B cell (primary cell): ENCODE data around the gene MS4A12. TPM values are rescaled to one million over a fixed set of nuclear protein-coding genes. Genes with fewer than 3 reads are reported as not detected.

Experiments
- ATAC-seq: fragments of 200-7000 bp; cut with Tn5 transposase; one replicate; pipeline ENCODE4 v1.10.0; 2021; ENCODE audit warnings: low read depth, mild to moderate bottlenecking, moderate number of reproducible peaks, moderate library complexity
- CTCF ChIA-PET: fragments of 350-600 bp; sonication (Branson Sonifier 250); formaldehyde crosslinking; loops from one replicate; lab custom pipeline; 2021; ENCODE audit warnings: antibody characterized with exemption, inconsistent platforms; lab: Charles Lee
- POLR2A ChIA-PET: fragments of 350-600 bp; sonication (Branson Sonifier 250); formaldehyde crosslinking; loops from one replicate; lab custom pipeline; 2021; ENCODE audit warnings: antibody characterized with exemption; lab: Charles Lee
- DNase-seq: peaks from one replicate; pipeline ENCODE4 v3.0.0; 2013
- H2AFZ ChIP-seq: 2 replicates; pipeline ENCODE4 v1.6.1; 2012; ENCODE audit warnings: mild to moderate bottlenecking, low read depth, low read length; ENCODE audit not compliant: insufficient read depth, poor library complexity, severe bottlenecking
- H3K27ac ChIP-seq, 2 donors: 1 replicate in 1 of 2; 2 replicates in 1 of 2; pipeline ENCODE4 v1.5.1; 2012 to 2013; ENCODE audit warnings: low read length in 2 of 2, mild to moderate bottlenecking in 2 of 2, moderate library complexity in 1 of 2
- H3K27me3 ChIP-seq, 4 experiments: fragments of 200-600 bp in 1 of 4; sonication (generic) in 1 of 4; replicated peaks in 1 of 4; 1 replicate in 2 of 4; 2 replicates in 2 of 4; pipeline versions ENCODE4 v1.6.1 to v1.7.0; 2013 to 2016; ENCODE audit warnings: low read length in 3 of 4, mild to moderate bottlenecking in 2 of 4, mixed read lengths in 1 of 4, moderate library complexity in 1 of 4; ENCODE audit not compliant: insufficient read depth in 4 of 4, control insufficient read depth in 3 of 4; ENCODE audit errors: control extremely low read depth in 1 of 4
- H3K36me3 ChIP-seq, 2 experiments: replicated peaks in 1 of 2; 1 replicate in 1 of 2; 2 replicates in 1 of 2; pipeline versions ENCODE4 v1.6.1 to v1.7.1; 2013; ENCODE audit warnings: low read length in 1 of 2; ENCODE audit not compliant: insufficient read depth in 2 of 2, control insufficient read depth in 1 of 2; ENCODE audit errors: control extremely low read depth in 1 of 2, extremely low read depth in 1 of 2
- H3K4me1 ChIP-seq, 2 donors: fragments of 200-600 bp in 1 of 2; sonication (generic) in 1 of 2; 1 replicate in 1 of 2; 2 replicates in 1 of 2; pipeline versions ENCODE4 v1.5.1 to v1.6.1; 2013 to 2017; ENCODE audit warnings: low read length in 2 of 2; ENCODE audit not compliant: control insufficient read depth in 2 of 2, insufficient read depth in 2 of 2
- H3K4me2 ChIP-seq: replicated peaks from 2 replicates; pipeline ENCODE3; 2012; ENCODE audit warnings: mild to moderate bottlenecking, low read depth, low read length; ENCODE audit not compliant: poor library complexity, severe bottlenecking
- H3K4me3 ChIP-seq, 5 experiments: fragments of 200-600 bp in 1 of 5; sonication (generic) in 1 of 5; 1 replicate in 3 of 5; 2 replicates in 2 of 5; pipeline versions ENCODE4 v1.5.1 to v1.7.0; 2011 to 2016; ENCODE audit warnings: low read length in 4 of 5, mild to moderate bottlenecking in 4 of 5, low read depth in 2 of 5, control low read depth in 1 of 5, moderate library complexity in 1 of 5; ENCODE audit not compliant: insufficient read depth in 1 of 5; ENCODE audit errors: control extremely low read depth in 1 of 5, extremely low read depth in 1 of 5
- H3K79me2 ChIP-seq: fragments of 200-600 bp; sonication (generic); one replicate; pipeline ENCODE4 v1.6.0; 2016; ENCODE audit warnings: low read length; ENCODE audit not compliant: control insufficient read depth, insufficient read depth
- H3K9ac ChIP-seq: fragments of 200-600 bp; sonication (generic); 2 replicates; pipeline ENCODE4 v1.6.1; 2017; ENCODE audit warnings: mild to moderate bottlenecking, low read length, moderate library complexity
- H3K9me3 ChIP-seq, 3 donors: one replicate each; pipeline versions ENCODE4 v1.6.1 to v1.7.1; 2013; ENCODE audit warnings: low read length in 2 of 3; ENCODE audit not compliant: control insufficient read depth in 2 of 3, insufficient read depth in 1 of 3; ENCODE audit errors: control extremely low read depth in 1 of 3
- H4K20me1 ChIP-seq: 2 replicates; pipeline ENCODE4 v1.6.0; 2012; ENCODE audit warnings: mild to moderate bottlenecking, low read length; ENCODE audit not compliant: insufficient read depth, control insufficient read depth, poor library complexity, severe bottlenecking
- H3K27ac Mint-ChIP-seq: one replicate; pipeline ENCODE4 v1.8.0; 2021; ENCODE audit warnings: mixed read lengths
- H3K27me3 Mint-ChIP-seq: one replicate; pipeline ENCODE4 v1.8.0; 2021; ENCODE audit warnings: mixed read lengths
- H3K4me1 Mint-ChIP-seq: one replicate; pipeline ENCODE4 v1.8.0; 2021; ENCODE audit warnings: mixed read lengths
- H3K4me3 Mint-ChIP-seq: one replicate; pipeline ENCODE4 v1.8.0; 2021; ENCODE audit warnings: mixed read lengths
- H3K9me3 Mint-ChIP-seq: one replicate; pipeline ENCODE4 v1.8.0; 2022; ENCODE audit warnings: mixed read lengths; ENCODE audit not compliant: insufficient read depth
- EZH2 ChIP-seq: IDR thresholded peaks from 2 replicates; pipeline ENCODE4 v1.6.1; 2012; ENCODE audit warnings: borderline replicate concordance, low read depth, mild to moderate bottlenecking, moderate library complexity, low read length; ENCODE audit not compliant: insufficient read depth, poor library complexity, severe bottlenecking
- WGBS: methylation state at CpG from one replicate; pipeline ENCODE4 v1.1.5; 2013; ENCODE audit warnings: missing lambda C conversion rate; ENCODE audit not compliant: insufficient coverage; 5-methylcytosine and 5-hydroxymethylcytosine counted together
- intact Hi-C: fragments of 100-400 bp; cut with micrococcal nuclease; formaldehyde crosslinking; loops from one replicate; pipeline ENCODE4 v1.10.0; 2022
- polyA plus RNA-seq: library from polyadenylated mRNA; depleted of rRNA; stranded (reverse); fragments of >200 nt; gene quantifications from 2 replicates; pipeline ENCODE4 v1.2.3, GENCODE V29; 2012
- total RNA-seq, 2 donors: library from RNA; stranded (reverse); fragments of 120-200 nt in 1 of 2; gene quantifications; 1 replicate in 1 of 2; 2 replicates in 1 of 2; pipeline versions ENCODE4 v1.2.3 to v1.2.4, GENCODE V29; 2013 to 2022
- TF ChIP-seq, protein P1 (sequence below): fragments of 200-600 bp; IDR thresholded peaks from one replicate; pipeline ENCODE4 v1.8.0; 2022; ENCODE audit warnings: antibody characterized with exemption, mild to moderate bottlenecking

Gene MS4A12
- total and polyA plus RNA-seq, 2 donors (not counting 1 experiment from before 2014, with no cell fraction given) = not detected

DNA sequence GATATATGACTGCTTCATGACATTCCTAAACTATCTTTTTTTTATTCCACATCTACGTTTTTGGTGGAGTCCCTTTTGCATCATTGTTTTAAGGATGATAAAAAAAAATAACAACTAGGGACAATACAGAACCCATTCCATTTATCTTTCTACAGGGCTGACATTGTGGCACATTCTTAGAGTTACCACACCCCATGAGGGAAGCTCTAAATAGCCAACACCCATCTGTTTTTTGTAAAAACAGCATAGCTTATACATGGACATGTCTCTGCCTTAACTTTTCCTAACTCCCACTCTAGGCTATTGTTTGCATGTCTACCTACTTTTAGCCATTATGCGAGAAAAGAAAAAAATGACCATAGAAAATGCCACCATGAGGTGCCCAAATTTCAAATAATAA lies 23.7 kb upstream of the MS4A12 start:
- H3K9me3 Mint-ChIP-seq = no peaks in the 10 kb centered on the region
- H3K27me3 ChIP-seq = no peaks in the 10 kb centered on the region
- ChIA-PET CTCF (interaction anchor here (1.1 to 5.1 kb wide), 6 partner anchors 9 to 106 kb away, joined by 3 to 40 read pairs (median 4); no protein-coding TSS in a partner anchor), POLR2A (interaction anchor here (1.1 kb wide), 1 partner anchor 8 kb away, joined by 10 read pairs; no protein-coding TSS in a partner anchor)
- peaks cover 74% of the 10 kb centered on the region for H3K4me1 Mint-ChIP-seq
- peak overlapping the region; percentile 64 for H3K27ac Mint-ChIP-seq
- no peak overlapping the region for H2AFZ ChIP-seq
- peak overlapping the region in 1 of 2 donors; percentile 93 for H3K27ac ChIP-seq
- no peak overlapping the region for H3K4me3 Mint-ChIP-seq
- peaks cover 22% of the 10 kb centered on the region for H3K79me2 ChIP-seq
- peaks cover 19 to 33% of the 10 kb centered on the region in 2 donors for H3K4me1 ChIP-seq
- H3K4me3 ChIP-seq = no peak overlapping the region
- peaks cover 25% of the 10 kb centered on the region for H4K20me1 ChIP-seq
- no peak overlapping the region for H3K4me2 ChIP-seq
- no CpG with 5 or more reads among the region's 2 CpGs for WGBS
- H3K9me3 ChIP-seq = no peaks in the 10 kb centered on the region
- no peaks in the 10 kb centered on the region for H3K27me3 Mint-ChIP-seq
- ATAC-seq (no peak), DNase-seq (no peak)
- H3K9ac ChIP-seq = no peak overlapping the region
- TF ChIP-seq, protein P1, sequence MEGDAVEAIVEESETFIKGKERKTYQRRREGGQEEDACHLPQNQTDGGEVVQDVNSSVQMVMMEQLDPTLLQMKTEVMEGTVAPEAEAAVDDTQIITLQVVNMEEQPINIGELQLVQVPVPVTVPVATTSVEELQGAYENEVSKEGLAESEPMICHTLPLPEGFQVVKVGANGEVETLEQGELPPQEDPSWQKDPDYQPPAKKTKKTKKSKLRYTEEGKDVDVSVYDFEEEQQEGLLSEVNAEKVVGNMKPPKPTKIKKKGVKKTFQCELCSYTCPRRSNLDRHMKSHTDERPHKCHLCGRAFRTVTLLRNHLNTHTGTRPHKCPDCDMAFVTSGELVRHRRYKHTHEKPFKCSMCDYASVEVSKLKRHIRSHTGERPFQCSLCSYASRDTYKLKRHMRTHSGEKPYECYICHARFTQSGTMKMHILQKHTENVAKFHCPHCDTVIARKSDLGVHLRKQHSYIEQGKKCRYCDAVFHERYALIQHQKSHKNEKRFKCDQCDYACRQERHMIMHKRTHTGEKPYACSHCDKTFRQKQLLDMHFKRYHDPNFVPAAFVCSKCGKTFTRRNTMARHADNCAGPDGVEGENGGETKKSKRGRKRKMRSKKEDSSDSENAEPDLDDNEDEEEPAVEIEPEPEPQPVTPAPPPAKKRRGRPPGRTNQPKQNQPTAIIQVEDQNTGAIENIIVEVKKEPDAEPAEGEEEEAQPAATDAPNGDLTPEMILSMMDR = no peak
- no peak for TF ChIP-seq EZH2
- H3K36me3 ChIP-seq = peaks cover 24 to 70% of the 10 kb centered on the region in 2 experiments
- intact Hi-C loops = loop anchor here (1.0 kb wide), 1 partner anchor 10 kb away; no protein-coding TSS in a partner anchor

DNA sequence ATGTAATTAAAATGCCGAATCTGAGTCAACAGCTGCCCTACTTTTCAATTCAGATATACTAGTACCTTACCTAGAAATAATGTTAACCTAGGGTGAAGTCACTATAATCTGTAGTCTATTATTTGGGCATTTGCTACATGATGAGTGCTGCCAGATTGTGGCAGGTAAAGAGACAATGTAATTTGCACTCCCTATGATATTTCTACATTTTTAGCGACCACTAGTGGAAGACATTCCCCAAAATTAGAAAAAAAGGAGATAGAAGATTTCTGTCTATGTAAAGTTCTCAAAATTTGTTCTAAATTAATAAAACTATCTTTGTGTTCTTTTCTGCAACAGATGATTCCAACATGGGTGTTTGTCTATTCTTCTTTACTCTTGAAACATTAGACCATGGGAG lies 22.9 kb upstream of the MS4A12 start:
- Histone ChIP-seq H4K20me1 (peaks cover 16% of the 10 kb centered on the region), H3K79me2 (peaks cover 14% of the 10 kb centered on the region), H3K4me1 (peaks cover 10 to 24% of the 10 kb centered on the region in 2 donors), H3K36me3 (peaks cover 19 to 61% of the 10 kb centered on the region in 2 experiments), H2AFZ (no peak overlapping the region), H3K9me3 (no peaks in the 10 kb centered on the region), H3K27ac (peak overlapping the region in 1 of 2 donors; percentile 93), H3K27me3 (no peaks in the 10 kb centered on the region), H3K4me2 (no peak overlapping the region), H3K9ac (no peak overlapping the region), H3K4me3 (no peak overlapping the region)
- intact Hi-C loops = loop anchor here (1.0 to 10.0 kb wide), 2 partner anchors 10 to 665 kb away; no protein-coding TSS in a partner anchor
- no CpG with 5 or more reads among the region's 2 CpGs for WGBS
- no peak for DNase-seq
- H3K4me1 Mint-ChIP-seq = peaks cover 65% of the 10 kb centered on the region
- ChIA-PET CTCF (interaction anchor here (1.3 to 5.1 kb wide), 4 partner anchors 10 to 107 kb away, joined by 3 to 40 read pairs (median 12); no protein-coding TSS in a partner anchor), POLR2A (no interaction called here)
- TF ChIP-seq EZH2 = no peak
- TF ChIP-seq, protein P1 = no peak
- no peaks in the 10 kb centered on the region for H3K27me3 Mint-ChIP-seq
- H3K9me3 Mint-ChIP-seq = no peaks in the 10 kb centered on the region
- peak overlapping the region; percentile 54 for H3K27ac Mint-ChIP-seq
- no peak for ATAC-seq
- H3K4me3 Mint-ChIP-seq = no peak overlapping the region
